Mucosa of gallbladder (tissue), 1 donor: ENCODE data around the gene SCYGR6. TPM values are rescaled to one million over a fixed set of nuclear protein-coding genes. Genes with fewer than 3 reads are reported as not detected.
"Not testable (repeated sequence)": the region's sequence is repeated elsewhere in the genome, so short reads cannot be mapped to it uniquely, and the experiment has no call there.

Experiments
- DNase-seq: peaks from one replicate; pipeline ENCODE4 v3.0.0-alpha.2; 2020; ENCODE audit warnings: low spot score
- total RNA-seq: library from RNA; stranded (reverse); gene quantifications from one replicate; pipeline ENCODE4 v1.2.1, GENCODE V29; 2021
- donor health status: DM: no; HTN: no; CAD: no.

SCYGR6 gene, protein sequence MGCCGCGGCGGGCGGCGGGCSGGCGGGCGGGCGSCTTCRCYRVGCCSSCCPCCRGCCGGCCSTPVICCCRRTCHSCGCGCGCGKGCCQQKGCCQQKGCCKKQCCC
- total RNA-seq, result not detected

DNA sequence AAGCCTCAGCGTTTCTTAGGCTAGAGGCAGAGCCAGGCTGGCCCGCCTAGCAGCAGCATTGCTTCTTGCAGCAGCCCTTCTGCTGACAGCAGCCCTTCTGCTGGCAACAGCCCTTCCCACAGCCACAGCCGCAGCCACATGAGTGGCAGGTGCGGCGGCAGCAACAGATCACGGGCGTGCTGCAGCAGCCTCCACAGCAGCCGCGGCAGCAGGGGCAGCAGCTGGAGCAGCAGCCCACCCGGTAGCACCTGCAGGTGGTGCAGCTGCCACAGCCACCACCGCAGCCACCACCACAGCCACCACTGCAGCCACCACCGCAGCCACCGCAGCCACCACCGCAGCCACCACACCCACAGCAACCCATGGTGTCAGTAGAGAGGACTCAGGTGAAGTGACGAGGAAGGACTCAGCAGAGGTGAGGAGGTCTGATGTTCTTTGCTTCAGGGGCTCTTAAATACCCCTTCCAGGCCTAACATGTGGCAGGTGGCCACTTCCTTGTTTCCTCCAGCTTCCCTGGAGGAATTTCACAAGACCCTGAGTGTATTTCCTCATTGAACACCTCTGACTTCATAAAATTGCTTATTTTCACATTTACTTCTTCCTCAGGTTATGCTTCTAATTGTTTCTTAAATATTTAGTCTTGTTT is at the start of gene SCYGR6:
Gene SCYGR6 (minus strand): TSS at position 364 of the 646 bp plus-strand sequence. CDS start 0 bp downstream, at position 364.
- DNase-seq, result no peak

DNA sequence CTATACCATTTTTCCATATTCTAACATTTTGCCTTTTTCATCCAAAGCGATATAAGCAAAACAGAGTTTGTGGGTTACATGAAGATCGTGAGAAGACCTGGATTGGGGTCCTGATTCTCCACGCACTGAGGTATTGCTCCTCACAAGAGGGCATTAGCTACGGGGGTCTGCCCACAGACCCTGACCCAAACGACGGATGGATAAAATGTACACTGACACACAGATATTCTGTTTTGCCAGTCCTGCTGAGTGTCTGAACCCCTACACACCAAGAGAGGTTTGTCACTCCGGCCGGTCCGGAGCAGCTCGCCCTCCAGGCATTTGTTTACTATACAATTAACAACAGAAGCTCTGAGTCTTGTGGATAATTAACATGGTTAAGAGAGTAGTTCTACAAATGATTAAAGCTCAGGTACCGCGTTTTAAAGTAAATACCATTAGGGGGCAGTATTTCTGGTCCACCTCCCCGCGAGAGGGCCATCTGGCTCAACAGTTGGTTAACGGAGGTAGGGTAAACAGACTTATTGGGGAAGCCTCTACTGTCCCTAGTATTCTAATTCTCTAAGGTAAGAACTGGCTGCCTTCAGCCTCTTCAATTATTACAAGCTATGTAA is 49.6 kb upstream of the SCYGR6 start:
- no peak for DNase-seq

DNA sequence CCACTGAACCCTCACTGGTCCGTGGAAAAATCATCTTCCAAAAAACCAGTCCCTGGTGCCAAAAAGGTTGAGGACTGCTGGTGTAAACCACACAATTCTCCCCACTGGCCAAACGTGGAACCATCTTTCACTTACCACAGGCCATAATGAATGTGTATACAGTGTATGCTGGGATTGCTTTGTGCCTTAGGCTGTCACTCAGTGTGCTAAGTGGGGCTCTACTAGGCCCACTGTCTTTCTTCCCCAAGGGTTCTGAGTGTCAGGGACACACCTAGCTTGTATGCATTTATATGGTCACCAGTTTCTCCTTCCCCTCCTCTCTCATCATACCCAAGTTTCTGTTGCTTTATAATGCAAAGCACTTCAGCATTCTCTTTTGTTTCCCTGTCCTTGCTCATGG is 48.4 kb upstream of the SCYGR6 start:
- DNase-seq, result no peak

DNA sequence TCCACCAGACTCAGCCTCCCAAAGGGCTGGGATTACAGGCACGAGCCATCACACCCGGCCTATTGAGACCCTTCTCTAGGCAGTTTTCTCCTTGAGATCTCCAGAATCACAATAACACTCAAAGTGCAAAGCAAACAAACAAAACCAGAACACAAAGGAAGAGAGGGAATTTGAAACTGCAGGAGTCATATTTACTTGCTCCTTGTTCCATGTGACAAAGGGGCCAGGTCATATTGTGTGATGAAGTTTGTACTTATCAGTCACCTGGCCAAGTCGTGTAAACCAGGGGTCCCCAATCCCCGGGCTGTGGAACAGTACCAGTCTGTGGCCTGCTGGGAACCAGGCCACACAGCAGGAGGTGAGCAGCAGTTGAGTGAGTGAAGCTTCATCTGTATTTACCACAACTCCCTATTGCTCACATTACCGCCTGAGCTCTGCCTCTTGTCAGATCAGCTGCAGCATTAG is 47.7 kb upstream of the SCYGR6 start:
- no peak for DNase-seq

DNA sequence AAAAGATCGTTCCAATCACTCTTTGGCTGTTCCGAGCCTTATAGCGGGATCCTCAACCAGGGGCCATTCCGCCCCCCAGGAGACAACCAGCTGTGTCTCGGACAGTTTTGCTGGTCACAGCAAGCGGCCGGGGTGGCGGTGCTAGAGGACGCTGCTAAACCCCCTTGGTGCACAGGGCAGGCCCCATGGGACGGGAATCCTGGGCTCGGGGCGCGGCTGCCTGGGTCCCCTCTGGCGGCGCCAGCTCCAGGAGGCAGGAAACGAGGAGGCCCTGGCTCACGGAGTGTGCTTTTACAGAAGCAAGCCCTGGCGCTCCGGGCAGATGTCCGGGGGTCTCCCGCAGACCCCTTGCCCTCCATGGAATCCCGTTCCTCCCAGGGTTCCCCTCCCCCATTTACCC is 43.3 kb upstream of the SCYGR6 start:
- DNase-seq, result no peak

DNA sequence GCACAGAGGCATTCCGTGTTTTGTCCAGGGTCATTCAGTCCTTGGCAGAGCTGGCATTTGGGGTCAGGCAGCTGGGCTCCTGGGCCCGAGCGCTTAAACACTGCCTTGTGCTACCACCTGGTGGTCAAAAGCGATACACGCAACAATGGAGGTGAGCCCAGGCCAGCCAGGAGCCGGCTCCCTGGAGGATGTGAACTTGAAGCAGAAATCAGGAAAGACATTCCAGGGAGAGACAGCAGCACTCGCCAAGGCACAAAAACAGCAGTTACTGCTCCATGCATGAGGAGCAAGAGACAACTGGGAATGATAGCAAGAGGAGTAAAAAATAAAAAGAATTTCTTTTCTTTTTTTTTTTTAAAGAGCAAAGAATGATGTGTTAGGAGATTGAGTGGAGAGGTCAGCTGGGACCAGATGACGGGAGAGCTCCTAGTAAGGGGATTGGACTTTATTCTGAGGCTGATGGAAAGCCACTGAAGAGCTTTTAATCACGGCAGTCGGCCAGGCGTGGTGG is 41.9 kb upstream of the SCYGR6 start:
- DNase-seq, result peak; percentile 90

DNA sequence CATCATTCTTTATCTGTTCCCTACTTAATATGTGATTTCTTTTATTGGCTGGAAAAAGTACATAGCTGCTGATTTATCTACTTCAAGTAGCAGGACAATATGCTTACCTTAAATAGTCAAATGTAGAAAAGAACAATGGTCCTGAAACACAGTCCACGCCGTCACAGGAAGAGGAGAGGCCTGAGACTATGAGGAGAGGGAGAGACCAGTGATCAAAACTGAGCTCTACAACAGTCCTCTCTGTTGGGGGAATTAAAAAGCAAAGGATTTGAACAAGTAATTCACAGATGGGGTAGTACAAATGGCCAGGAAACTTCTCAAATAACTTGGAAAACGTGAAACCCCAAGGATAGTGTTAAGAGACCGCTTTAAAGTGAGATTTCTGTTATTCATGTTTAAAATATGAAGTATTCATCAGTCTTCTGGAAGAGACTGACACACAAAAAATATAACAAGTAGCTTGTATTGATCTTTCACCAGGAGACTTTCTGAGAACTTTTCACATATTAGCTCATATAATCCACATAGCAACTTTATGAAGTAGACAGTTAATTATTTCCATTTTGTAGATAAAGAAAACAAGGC is 41.3 kb upstream of the SCYGR6 start:
- no peak for DNase-seq

DNA sequence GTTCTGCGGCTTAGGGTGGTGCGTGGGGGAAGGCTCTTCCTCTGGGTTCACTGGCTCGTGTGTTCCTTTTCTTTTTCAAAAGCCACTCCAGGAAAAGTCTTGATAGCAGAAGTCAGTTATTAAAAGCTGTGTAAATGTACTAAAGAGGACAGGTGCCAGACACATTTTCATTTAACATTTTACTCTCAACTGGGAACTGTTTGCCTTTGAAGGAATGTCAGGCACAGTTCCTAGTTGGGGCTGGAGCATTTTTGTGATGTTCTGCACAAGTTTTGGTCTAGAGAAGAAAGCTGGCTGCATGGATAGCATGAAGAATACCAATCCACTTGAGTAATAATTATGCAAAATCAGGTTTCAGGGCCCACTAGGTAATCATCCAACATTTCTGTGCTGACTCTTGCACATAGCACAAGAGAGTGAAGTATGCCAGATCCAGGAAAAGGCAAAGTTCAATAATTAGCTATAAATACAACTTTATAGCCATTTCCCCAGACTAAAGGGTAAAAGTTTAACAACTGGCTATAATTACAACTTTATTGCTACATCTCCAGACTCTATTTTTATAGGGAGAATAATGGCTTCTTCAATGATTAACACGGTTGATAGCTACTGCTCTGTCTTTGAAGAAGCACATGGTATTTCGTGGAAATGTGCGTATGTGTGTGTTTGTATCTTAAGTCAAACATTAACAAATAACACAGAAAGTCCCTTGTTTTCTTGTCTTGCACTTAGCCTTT is 37.4 kb upstream of the SCYGR6 start:
- DNase-seq, result no peak

DNA sequence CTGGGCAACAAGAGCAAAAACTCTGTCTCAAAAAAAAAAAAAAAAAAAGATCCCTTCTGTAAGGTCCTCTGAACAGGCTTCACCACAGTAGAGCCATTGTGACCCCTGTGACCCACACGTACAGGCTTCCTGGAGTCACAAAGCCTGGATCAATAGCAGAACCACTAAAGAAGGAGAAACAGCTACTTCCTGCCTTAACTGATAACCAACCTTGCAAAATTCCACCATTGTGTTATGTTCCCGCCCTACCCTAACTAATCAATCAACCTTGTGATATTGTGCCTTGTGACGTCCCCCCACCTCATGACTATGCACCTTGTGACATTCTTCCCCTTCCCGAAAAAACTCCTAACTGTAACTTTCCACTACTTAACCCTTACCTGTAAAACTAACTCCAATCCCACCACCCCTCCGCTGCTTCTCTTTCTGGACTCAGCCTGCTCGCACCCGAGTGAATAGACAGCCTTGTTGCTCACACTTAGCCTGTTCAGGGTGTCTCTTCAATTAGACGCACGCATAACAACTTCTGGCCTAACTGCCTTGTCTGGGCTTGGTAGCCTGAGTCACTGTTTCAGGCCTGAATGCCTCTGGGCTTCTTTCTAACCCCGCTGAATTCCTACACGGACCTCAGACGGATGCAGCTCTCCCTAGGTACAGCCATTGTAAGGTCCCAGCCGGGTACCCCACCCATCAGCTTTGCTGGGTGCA is 35.0 kb upstream of the SCYGR6 start:
- DNase-seq, result peak; percentile 93

DNA sequence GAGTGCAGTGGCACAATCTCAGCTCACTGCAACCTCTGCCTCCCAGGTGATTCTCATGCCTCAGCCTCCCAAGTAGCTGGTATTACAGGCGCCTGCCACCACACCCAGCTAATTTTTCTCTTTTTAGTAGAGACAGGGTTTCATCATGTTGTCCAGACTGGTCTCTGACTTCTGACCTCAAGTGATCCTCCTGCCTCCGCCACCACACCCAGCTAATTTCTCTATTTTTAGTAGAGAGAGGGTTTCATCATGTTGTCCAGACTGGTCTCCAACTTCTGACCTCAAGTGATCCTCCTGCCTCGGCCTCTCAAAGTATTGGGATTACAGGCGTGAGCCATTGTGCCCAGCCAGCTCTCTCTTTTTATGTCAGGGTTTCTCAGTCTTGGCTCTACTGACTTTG is 31.7 kb upstream of the SCYGR6 start:
- DNase-seq, result not testable (repeated sequence)

DNA sequence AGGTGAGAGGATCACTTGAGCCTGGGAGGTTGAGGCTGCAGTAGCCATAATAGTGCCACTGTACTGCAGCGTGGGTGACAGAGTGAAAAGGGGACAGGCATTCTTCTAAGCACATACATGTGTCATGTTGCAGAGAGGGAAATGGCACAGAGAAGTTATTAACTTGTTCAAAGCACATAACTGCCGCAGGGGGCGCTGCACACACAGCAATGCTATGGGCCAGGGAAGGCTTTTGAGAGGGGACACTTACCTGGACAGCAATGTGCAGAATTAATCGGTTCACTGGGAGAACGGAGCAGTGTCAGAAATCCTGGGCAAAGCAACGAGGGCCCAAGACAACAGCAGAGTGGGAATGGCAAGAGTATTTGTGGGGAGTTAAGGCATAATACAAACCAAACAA is 23.5 kb upstream of the SCYGR6 start:
- DNase-seq, result no peak

DNA sequence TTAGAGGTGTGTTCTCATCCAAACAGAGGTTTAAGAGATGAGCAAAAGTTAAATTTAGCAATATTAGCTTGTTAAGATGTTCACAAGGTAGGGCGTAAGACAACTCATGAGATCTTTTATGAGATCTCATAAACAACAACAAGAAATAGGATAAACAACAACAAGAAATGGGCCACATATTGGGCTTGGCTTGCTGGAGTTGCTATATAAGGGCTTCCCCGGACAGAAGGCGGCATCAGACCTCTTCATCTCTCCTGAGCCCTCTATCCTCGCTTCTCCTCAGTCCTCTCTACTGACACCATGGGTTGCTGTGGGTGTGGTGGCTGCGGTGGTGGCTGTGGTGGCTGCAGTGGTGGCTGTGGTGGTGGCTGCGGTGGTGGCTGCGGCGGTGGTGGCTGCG is 21.0 kb upstream of the SCYGR6 start, which contains the start of gene SCYGR8:
Gene SCYGR8 (plus strand): TSS at position 301 of the 400 bp plus-strand sequence. CDS start 0 bp downstream, at position 301.
- no peak for DNase-seq

DNA sequence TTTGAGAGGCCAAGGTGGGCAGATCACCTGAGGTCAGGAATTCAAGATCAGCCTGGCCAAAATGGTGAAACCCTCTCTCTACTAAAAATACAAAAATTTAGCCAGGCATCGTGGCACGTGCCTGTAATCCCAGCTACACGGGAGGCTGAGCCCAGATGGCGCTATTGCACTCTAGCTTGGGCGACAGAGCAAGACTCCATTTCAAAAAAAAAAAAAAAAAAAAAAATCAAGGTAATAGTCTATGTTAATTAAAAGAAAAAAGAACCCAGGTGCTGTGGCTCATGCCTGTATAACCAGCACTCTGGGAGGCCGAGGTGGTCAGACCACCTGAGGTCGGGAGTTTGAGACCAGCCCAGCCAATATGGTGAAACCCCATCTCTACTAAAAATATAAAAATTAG is 16.1 kb upstream of the SCYGR6 start:
- not testable (repeated sequence) for DNase-seq

DNA sequence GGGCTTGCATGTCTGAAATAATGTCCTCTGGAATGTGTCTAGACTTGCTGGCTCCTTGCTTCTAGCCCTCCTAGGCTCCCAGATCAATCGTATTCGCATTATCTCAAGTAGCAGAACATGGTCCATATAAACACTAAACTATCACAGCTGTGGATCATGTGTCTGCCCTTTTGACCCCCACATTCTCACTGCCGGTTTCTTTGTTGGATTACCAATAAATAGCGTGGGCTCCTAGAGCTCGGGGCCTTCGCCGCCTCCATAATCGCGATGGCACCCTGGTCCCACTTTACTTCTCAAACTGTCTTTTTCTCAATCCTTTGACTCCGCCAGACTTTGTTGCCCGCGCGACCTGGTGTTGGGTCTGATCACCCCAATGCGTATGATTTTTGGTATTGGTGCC is 14.8 kb upstream of the SCYGR6 start:
- DNase-seq, result no peak

DNA sequence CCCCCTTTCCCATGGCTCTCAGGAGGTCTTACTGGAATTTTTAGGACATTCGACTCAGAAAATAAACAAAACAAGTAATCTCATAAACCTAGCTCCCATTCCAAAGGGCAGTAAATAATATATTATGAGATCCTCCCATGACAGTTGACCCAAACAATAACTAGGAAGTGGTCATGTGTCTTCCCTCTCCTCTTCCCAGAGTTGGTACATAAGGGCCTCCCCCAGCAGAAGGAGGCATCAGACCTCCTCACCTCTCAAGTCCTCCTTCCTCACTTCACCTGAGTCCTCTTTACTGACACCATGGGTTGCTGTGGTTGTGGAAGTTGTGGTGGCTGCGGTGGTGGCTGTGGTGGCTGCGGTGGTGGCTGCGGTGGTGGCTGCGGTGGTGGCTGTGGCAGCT is 3.5 kb upstream of the SCYGR6 start, which contains the start of gene SCYGR7:
Gene SCYGR7 (plus strand): TSS at position 301 of the 400 bp plus-strand sequence. CDS start 0 bp downstream, at position 301.
- no peak for DNase-seq

DNA sequence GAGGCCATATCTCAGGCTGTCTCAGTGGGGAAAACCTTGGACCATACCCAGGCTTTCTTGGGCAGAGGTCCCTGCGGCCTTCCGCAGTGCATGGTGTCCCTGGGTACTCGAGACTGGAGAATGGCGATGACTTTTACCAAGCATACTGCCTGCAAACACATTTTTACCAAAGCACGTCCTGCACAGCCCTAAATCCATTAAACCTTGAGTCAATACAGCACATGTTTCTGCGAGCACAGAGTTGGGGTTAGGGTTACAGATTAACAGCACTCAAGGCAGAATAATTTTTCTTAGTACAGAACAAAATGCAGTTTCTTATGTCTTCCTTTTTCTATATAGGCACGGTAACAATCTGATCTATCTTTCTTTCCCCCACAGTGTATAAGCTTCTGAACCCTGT is 1.7 kb downstream of the SCYGR6 start:
- DNase-seq, result not testable (repeated sequence)

DNA sequence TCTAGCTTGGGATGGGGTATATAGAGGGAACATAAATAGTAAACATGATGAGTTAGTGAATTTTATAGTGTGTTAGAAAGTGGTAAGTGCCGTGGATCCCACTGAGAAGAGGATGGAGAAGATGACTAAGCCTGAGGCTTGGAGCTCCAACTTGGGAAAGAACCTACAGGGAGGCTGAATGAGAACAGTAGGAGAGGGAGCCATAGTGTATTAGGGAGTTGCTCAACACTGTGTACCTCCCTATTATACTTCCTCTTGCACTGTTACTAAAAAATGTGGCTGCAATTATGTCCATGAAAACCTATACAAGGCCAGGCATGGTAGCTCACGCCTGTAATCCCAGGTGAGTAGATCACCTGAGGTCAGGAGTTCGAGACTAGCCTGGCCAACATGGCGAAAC is 3.9 kb downstream of the SCYGR6 start:
- DNase-seq, result no peak

DNA sequence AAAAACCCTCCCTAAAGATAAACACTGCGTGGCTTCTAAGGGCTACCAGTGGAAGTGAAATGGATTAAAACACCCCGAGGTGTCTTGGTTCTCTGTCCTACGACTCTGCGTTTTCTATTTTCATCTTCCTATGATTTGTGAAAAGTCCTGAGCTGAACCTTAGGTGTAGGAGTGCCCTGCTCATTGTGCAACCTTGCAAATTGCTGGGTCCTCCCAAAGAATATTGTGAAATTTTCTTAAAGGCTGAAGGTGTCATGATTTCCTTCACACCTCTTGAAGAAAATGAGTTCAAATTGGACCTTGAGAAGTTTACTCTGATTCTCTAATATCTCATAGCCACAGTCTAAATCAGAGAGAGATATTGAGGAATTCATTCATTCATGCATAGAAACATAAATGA is 4.9 kb downstream of the SCYGR6 start:
- DNase-seq, result no peak

DNA sequence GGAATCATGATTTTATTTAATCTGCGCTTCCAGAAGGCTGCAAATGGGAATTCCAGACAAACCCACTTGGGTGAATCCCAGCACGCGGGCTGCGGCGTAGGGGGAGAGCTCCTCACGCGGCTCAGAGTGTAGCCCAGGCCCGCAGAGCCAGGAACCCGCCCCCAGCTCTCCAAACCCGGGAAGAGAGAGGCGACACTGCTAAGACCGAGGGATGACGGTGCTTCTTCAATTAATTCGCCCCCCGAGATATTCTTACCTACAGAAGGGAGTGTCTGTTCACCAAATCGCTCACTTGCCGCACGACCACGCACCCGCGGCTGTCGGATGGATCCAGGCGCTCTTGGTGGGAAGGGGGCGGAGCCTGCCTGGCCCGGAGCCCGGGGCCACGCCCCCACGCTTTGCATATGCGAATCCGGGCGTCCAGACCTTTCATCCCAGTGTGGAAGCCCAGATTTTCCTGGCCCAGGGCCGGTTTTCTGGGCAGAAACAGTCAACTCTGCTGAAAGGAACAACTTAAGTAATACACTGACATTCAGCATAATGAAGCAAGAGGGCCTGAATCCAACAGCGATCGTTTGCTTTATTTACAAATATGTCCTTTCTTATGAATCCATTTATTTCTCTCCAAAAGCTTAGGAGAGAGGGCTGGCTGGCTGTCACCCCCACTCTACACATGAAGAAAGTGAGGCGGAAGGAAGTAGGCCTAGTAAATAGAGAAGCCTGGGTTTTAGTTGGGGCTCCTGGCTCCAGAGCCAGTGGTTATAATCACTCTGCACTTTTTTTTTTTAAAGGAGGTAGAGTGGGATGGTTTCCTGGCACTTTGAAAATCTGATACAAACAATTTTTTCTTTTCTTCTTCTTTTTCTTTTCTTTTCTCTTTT is 6.6 kb downstream of the SCYGR6 start, which contains the start of gene SLC19A3:
Gene SLC19A3 (minus strand): TSS at position 342 of the 881 bp plus-strand sequence. CDS start 15,710 bp downstream, outside the sequence.
- DNase-seq, result peak; percentile 94

DNA sequence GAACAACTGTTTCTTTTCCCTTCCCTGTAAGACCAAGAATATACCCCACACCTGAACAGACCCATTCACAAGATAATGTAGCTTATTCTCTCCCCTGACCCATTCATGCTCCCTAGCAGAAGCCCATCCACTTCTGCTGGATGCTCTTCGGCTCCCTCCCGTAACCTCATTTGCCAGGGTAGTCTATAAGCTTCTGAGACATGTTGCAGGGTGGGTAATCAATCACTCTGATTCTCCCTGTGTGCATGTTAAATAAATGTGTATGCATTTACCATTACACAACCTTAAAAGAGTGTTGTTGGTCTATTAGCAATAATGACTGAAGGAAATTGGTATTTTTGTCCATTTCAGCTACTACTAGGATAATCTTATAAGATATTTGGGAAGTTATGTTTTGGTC is 8.1 kb downstream of the SCYGR6 start:
- DNase-seq, result no peak
